MCF 10A (cell line): Measurements from ENCODE around the gene FAM110A. TPM values are rescaled to one million over a fixed set of nuclear protein-coding genes. Genes with fewer than 3 reads are reported as not detected.

ENCODE experiments used
- BruUV-seq: library from RNA; stranded (reverse); fragments of 400-500 nt; replicated peaks from 2 replicates; lab custom pipeline; 2021; lab: Mats Ljungman, UMichigan
- CTCF ChIA-PET: fragments of 300-600 bp; sonication (Branson Sonifier 250); formaldehyde crosslinking; extraction: SDS; loops from one replicate; lab custom pipeline; 2021; ENCODE audit warnings: antibody characterized with exemption, inconsistent platforms; lab: Yijun Ruan, JAX
- POLR2A ChIA-PET: fragments of 300-600, 350-650 bp; sonication (Branson Sonifier 250); formaldehyde crosslinking; extraction: SDS; loops from one replicate; lab custom pipeline; 2020; ENCODE audit warnings: antibody characterized with exemption, inconsistent platforms; lab: Yijun Ruan, JAX
- DNase-seq: peaks from one replicate; pipeline ENCODE4 v3.0.0-alpha.2; 2018; ENCODE audit not compliant: unreplicated experiment
- H3K27ac Mint-ChIP-seq: one replicate; pipeline ENCODE4 v1.8.0; 2022; ENCODE audit warnings: mild to moderate bottlenecking, low read depth, mixed read lengths; ENCODE audit not compliant: unreplicated experiment
- H3K27me3 Mint-ChIP-seq: one replicate; pipeline ENCODE4 v1.8.0; 2022; ENCODE audit warnings: mixed read lengths; ENCODE audit not compliant: insufficient read depth, unreplicated experiment
- H3K36me3 Mint-ChIP-seq: one replicate; pipeline ENCODE4 v1.8.0; 2022; ENCODE audit warnings: mild to moderate bottlenecking, moderate library complexity, mixed read lengths; ENCODE audit not compliant: insufficient read depth, unreplicated experiment
- H3K4me1 Mint-ChIP-seq: one replicate; pipeline ENCODE4 v1.8.0; 2022; ENCODE audit warnings: mixed read lengths; ENCODE audit not compliant: insufficient read depth, unreplicated experiment
- H3K4me3 Mint-ChIP-seq: one replicate; pipeline ENCODE4 v1.8.0; 2022; ENCODE audit warnings: mild to moderate bottlenecking, moderate library complexity, mixed read lengths; ENCODE audit not compliant: unreplicated experiment
- H3K9me3 Mint-ChIP-seq: one replicate; pipeline ENCODE4 v1.8.0; 2022; ENCODE audit warnings: mixed read lengths; ENCODE audit not compliant: unreplicated experiment
- intact Hi-C: fragments of 100-400 bp; cut with micrococcal nuclease; formaldehyde crosslinking; loops from 2 replicates; pipeline ENCODE4 v1.14.1; 2022
- total RNA-seq: library from RNA; stranded (reverse); gene quantifications from 2 replicates; pipeline ENCODE4 v1.2.3, GENCODE V29; 2022
- TF ChIP-seq, protein P1 (sequence below): fragments of 200-600 bp; IDR thresholded peaks from one replicate; pipeline ENCODE4 v1.8.0; 2022; ENCODE audit warnings: antibody characterized with exemption, mild to moderate bottlenecking; ENCODE audit not compliant: unreplicated experiment

Gene FAM110A
- total RNA-seq, 1 experiment from 2014 or later: 13.6 TPM

DNA sequence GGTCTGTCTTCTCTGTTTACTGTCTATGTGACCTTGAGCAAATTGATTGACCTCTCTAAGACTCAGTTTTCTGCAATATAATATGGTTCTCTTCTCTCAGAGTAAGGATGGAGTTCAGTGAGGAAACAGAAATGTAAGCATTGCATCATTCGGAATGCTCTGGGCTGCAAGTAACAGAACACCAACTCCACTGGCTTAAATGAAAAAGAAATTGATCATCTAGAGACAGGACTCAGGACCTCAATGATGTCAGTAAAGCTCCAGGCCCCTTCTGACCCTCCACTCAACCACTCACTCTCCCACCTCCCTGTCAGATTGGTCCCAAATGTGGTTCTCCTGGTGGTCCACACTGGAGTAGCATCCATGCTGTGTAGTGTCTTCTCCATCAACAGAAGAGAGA, 31.9 kb downstream of the FAM110A start:
- CTCF ChIA-PET: no interaction called here

DNA sequence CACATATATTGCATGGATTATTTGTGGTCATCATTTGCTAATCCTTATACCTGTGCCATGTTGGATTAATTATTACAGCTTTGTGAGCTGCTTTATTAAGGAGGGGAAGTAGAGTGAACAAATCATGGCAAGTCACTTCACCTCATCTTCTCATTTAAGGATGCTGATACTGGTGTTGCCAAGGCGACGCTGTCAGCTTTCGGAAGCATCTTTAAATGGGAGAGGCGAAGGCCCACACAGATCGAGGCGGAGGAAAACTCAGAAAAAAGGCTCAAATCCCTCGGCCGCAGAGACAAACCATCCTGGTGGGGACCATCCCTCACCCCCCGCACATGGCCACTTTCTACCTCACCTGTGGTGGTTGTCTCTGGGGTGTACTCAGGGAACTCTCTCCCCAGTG, 34.8 kb downstream of the FAM110A start:
- intact Hi-C loops: no loop called here
- BruUV-seq: no TSS peak
- ChIA-PET POLR2A (interaction anchor here (0.6 kb wide), 1 partner anchor 23 kb away, joined by 3 read pairs; no protein-coding TSS in a partner anchor), CTCF (interaction anchor here (0.6 to 1.8 kb wide), 2 partner anchors 89 to 844 kb away, joined by 3 to 6 read pairs; no protein-coding TSS in a partner anchor)
- Mint-ChIP-seq H3K27ac (no peak overlapping the region), H3K4me1 (no peaks in the 10 kb centered on the region), H3K9me3 (no peaks in the 10 kb centered on the region), H3K4me3 (no peak overlapping the region), H3K36me3 (no peaks in the 10 kb centered on the region), H3K27me3 (no peaks in the 10 kb centered on the region)
- TF ChIP-seq, protein P1, sequence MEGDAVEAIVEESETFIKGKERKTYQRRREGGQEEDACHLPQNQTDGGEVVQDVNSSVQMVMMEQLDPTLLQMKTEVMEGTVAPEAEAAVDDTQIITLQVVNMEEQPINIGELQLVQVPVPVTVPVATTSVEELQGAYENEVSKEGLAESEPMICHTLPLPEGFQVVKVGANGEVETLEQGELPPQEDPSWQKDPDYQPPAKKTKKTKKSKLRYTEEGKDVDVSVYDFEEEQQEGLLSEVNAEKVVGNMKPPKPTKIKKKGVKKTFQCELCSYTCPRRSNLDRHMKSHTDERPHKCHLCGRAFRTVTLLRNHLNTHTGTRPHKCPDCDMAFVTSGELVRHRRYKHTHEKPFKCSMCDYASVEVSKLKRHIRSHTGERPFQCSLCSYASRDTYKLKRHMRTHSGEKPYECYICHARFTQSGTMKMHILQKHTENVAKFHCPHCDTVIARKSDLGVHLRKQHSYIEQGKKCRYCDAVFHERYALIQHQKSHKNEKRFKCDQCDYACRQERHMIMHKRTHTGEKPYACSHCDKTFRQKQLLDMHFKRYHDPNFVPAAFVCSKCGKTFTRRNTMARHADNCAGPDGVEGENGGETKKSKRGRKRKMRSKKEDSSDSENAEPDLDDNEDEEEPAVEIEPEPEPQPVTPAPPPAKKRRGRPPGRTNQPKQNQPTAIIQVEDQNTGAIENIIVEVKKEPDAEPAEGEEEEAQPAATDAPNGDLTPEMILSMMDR: no peak
- no peak for DNase-seq

More for the DNA sequence above, 31.9 kb downstream of the FAM110A start:
- POLR2A ChIA-PET: no interaction called here
- Mint-ChIP-seq H3K27me3 (no peaks in the 10 kb centered on the region), H3K4me3 (no peak overlapping the region), H3K4me1 (peaks cover 3% of the 10 kb centered on the region), H3K9me3 (no peaks in the 10 kb centered on the region), H3K36me3 (no peaks in the 10 kb centered on the region), H3K27ac (no peak overlapping the region)
- BruUV-seq: no TSS peak
- DNase-seq: no peak
- TF ChIP-seq, protein P1: no peak
- intact Hi-C loops: no loop called here

DNA sequence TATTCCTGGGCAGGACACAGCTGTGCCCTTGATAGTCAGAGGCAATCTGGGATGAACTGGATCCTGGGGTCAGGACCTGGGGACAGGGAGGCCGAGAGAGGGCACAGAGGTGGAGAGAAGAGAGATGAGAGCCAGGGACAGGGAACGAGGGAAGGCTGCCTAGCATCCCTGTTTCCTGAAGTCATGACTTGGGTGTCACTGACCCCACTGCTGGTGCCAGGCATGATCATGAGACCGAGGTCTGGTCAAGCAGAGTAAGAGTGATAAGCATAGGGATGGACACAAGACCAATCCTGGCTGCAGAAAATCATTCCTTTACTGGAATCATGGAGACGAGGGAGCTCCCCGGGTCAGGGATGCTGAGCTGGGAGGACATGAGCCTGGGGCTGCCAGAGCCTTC, 36.1 kb downstream of the FAM110A start:
- intact Hi-C loops: no loop called here
- DNase-seq: no peak
- ChIA-PET POLR2A (interaction anchor here (1.2 kb wide), 1 partner anchor 51 kb away, joined by 5 read pairs; no protein-coding TSS in a partner anchor), CTCF (no interaction called here)
- Mint-ChIP-seq H3K4me3 (no peak overlapping the region), H3K36me3 (no peaks in the 10 kb centered on the region), H3K27me3 (no peaks in the 10 kb centered on the region), H3K27ac (no peak overlapping the region), H3K4me1 (no peaks in the 10 kb centered on the region), H3K9me3 (no peaks in the 10 kb centered on the region)
- no TSS peak for BruUV-seq
- TF ChIP-seq, protein P1: no peak

DNA sequence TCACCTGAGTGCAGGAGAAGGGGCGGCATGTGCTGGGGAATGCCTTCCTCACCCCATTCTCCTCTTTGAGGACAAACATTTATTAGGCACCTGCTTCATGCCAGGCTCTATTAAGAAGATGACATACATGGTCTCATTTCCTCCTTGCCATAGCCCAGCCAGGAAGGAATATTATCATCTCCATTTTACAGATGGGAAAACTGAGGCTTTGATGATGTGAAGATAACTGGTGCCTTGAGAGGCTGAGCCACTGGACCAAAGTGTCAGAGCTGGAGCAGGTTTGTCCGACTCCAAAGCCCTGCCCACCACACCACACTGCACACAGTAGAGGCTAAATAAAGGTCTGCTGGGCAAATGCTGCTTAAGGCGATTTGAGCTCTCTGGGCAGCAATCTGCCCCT, 37.2 kb downstream of the FAM110A start:
- intact Hi-C loops: no loop called here
- no peak for DNase-seq
- Mint-ChIP-seq H3K9me3 (no peaks in the 10 kb centered on the region), H3K4me1 (peaks cover 9% of the 10 kb centered on the region), H3K27me3 (no peaks in the 10 kb centered on the region), H3K36me3 (no peaks in the 10 kb centered on the region), H3K27ac (no peak overlapping the region), H3K4me3 (no peak overlapping the region)
- BruUV-seq: no TSS peak
- TF ChIP-seq, protein P1: no peak
- CTCF ChIA-PET: no interaction called here
- POLR2A ChIA-PET: interaction anchor here (1.4 kb wide), 1 partner anchor 37 kb away, joined by 4 read pairs; the partner anchor contains the start of gene FAM110A
